SH-SY5Y (cell line): ENCODE measurements around the gene JPH4.

ENCODE experiments used
- GATA2 ChIP-seq: IDR thresholded peaks from 2 replicates; pipeline ENCODE4 v1.6.1; 2011; ENCODE audit warnings: mild to moderate bottlenecking, low read depth, low read length
- GATA3 ChIP-seq: IDR thresholded peaks from 2 replicates; pipeline ENCODE4 v1.6.1; 2011; ENCODE audit warnings: low read depth, mild to moderate bottlenecking, low read length, moderate library complexity

DNA sequence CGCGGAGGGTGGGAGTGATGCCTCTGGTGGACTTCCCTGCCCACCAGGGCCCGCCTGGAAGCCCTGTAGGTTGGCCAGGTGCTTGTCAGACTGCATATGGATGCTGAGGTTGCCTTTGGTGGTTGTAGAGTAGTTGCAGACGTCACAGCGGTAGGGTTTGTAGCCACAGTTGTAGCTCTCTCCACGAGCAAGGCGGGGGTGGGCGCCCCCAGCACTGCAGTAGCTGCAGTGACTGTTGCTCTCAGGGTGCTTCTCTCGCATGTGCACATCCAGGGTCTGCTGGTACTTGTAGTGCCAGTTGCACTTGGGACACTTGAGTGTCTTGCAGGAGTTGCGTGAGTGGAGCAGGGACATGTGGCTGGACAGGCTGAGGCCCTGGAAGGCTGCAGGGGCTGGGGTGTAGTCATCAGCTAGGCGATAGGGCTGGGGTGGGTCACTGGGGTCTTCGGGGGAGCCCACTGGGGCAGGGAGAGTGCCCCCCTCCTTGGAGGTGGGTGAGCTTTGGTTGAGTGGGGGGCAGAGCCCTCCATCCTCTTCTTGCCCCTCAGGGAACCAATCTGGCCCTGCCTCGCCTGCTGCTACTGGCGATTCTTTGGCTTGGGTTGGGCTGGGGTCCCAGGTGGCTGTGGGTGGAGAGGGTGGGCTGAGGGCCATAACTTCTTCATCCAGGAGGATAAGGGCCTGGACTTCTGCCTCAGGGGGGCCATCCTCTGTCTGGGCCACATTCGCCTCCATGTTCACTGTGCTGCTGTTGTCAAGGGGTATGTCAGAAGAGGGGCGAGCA lies 44.7 kb downstream of the JPH4 start:
- TF ChIP-seq GATA2 (no peak), GATA3 (no peak)
